ENCODE data around the gene SUMO4.
A peak's percentile ranks its signal among the peaks of the same experiment; 100 is the strongest.

The SUMO4 gene

DNA sequence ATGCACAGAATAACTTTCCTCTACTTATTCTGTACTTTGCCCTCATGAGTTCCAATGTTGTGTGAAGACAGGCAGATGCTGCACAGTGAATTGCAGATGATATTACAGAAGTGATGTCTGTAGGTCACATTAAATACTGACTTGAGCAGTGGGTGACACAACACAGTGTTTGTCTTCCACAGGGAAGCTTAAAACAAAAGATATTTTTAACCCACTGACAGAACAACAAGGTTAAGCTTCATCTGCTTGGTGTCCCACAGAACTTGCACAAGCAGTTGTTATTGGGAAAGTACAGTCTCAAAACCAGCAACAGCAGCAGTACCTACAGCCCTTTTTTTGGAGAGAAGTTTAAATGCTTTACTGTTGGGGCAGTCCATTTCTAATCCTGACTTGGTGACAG lies 10.5 kb downstream of the SUMO4 start:
- H3K4me3 ChIP-seq (ENCODE audit: low read length in 2 of 2) = no peak overlapping the region
- no peaks in the 10 kb centered on the region for H3K9me3 ChIP-seq (ENCODE audit: control insufficient read depth in 2 of 2, low read length in 2 of 2)
- no peak overlapping the region for H3K9ac ChIP-seq (ENCODE audit: low read length in 2 of 2)
- H3K27me3 ChIP-seq (ENCODE audit: control insufficient read depth in 1 of 2, insufficient read depth in 2 of 2, low read length in 2 of 2) = no peaks in the 10 kb centered on the region
- H3K27ac ChIP-seq (ENCODE audit: low read length) = no peak overlapping the region
- H3K4me1 ChIP-seq (ENCODE audit: control insufficient read depth, insufficient read depth, low read length) = no peaks in the 10 kb centered on the region
- H3K36me3 ChIP-seq (ENCODE audit: control insufficient read depth in 2 of 2, insufficient read depth in 2 of 2, low read length in 2 of 2) = peaks cover 2 to 9% of the 10 kb centered on the region in 2 donors

GRCh38 chr6:149414009-149414408 lies 13.9 kb downstream of the SUMO4 start:
- H3K9ac ChIP-seq (ENCODE audit: low read length in 2 of 2) = no peak overlapping the region
- no peak overlapping the region for H3K4me3 ChIP-seq (ENCODE audit: low read length in 2 of 2)
- H3K27ac ChIP-seq (ENCODE audit: low read length) = no peak overlapping the region
- H3K27me3 ChIP-seq (ENCODE audit: control insufficient read depth in 1 of 2, insufficient read depth in 2 of 2, low read length in 2 of 2) = no peaks in the 10 kb centered on the region
- H3K36me3 ChIP-seq (ENCODE audit: control insufficient read depth in 2 of 2, insufficient read depth in 2 of 2, low read length in 2 of 2) = peaks cover 2 to 9% of the 10 kb centered on the region in 2 donors
- H3K9me3 ChIP-seq (ENCODE audit: control insufficient read depth in 2 of 2, low read length in 2 of 2) = no peaks in the 10 kb centered on the region
- H3K4me1 ChIP-seq (ENCODE audit: control insufficient read depth, insufficient read depth, low read length) = no peaks in the 10 kb centered on the region

DNA sequence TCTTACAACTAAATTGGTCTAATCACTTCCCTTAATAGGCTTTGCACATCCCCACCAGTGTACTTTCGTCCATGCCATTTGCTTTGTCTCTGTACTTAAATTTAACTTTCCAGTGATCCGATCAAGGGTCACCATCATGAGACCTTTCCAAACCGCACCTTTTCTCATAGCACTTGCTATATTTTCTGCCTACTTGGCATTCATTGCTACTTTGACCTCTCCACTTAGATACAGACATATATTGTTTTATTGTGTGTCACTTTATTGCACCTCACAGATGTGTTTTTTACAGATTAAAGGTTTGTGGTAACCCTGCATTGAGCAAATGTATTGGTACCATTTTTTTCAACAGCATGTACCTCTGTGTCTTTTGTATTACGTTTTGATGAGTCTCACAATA lies 14.8 kb downstream of the SUMO4 start:
- H3K27me3 ChIP-seq (ENCODE audit: control insufficient read depth in 1 of 2, insufficient read depth in 2 of 2, low read length in 2 of 2) = no peaks in the 10 kb centered on the region
- H3K4me1 ChIP-seq (ENCODE audit: control insufficient read depth, insufficient read depth, low read length) = no peaks in the 10 kb centered on the region
- no peak overlapping the region for H3K4me3 ChIP-seq (ENCODE audit: low read length in 2 of 2)
- no peaks in the 10 kb centered on the region for H3K9me3 ChIP-seq (ENCODE audit: control insufficient read depth in 2 of 2, low read length in 2 of 2)
- no peak overlapping the region for H3K9ac ChIP-seq (ENCODE audit: low read length in 2 of 2)
- peaks cover 0 to 4% of the 10 kb centered on the region in 2 donors for H3K36me3 ChIP-seq (ENCODE audit: control insufficient read depth in 2 of 2, insufficient read depth in 2 of 2, low read length in 2 of 2)
- H3K27ac ChIP-seq (ENCODE audit: low read length) = no peak overlapping the region

GRCh38 chr6:149419696-149420404 lies 19.8 kb downstream of the SUMO4 start:
- Histone ChIP-seq H3K27me3 (ENCODE audit: control insufficient read depth in 1 of 2, insufficient read depth in 2 of 2, low read length in 2 of 2) (no peaks in the 10 kb centered on the region), H3K9me3 (ENCODE audit: control insufficient read depth in 2 of 2, low read length in 2 of 2) (no peaks in the 10 kb centered on the region), H3K9ac (ENCODE audit: low read length in 2 of 2) (no peak overlapping the region), H3K36me3 (ENCODE audit: control insufficient read depth in 2 of 2, insufficient read depth in 2 of 2, low read length in 2 of 2) (no peaks in the 10 kb centered on the region), H3K27ac (ENCODE audit: low read length) (no peak overlapping the region), H3K4me1 (ENCODE audit: control insufficient read depth, insufficient read depth, low read length) (peaks cover 5% of the 10 kb centered on the region), H3K4me3 (ENCODE audit: low read length in 2 of 2) (no peak overlapping the region)

DNA sequence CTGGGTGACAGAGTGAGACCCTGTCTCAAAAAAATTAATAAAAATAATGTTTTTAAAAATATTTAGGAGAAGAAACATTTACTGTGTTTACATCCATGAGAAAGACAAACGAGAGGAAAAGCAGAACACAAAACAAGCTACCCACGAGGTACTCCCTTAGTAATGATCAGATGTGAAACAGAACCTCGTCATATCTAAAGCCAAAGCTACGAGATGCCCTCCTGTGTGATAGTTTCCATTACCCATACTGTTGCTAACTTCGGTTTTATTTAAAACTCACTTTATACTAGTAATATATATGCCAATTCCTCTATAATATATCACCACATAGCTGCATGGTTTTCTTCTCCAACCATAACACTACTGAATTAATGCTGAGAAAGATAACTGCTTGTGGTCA lies 21.1 kb downstream of the SUMO4 start:
- Histone ChIP-seq H3K36me3 (ENCODE audit: control insufficient read depth in 2 of 2, insufficient read depth in 2 of 2, low read length in 2 of 2) (no peaks in the 10 kb centered on the region), H3K9ac (ENCODE audit: low read length in 2 of 2) (no peak overlapping the region), H3K4me3 (ENCODE audit: low read length in 2 of 2) (no peak overlapping the region), H3K4me1 (ENCODE audit: control insufficient read depth, insufficient read depth, low read length) (peaks cover 5% of the 10 kb centered on the region), H3K27ac (ENCODE audit: low read length) (no peak overlapping the region), H3K27me3 (ENCODE audit: control insufficient read depth in 1 of 2, insufficient read depth in 2 of 2, low read length in 2 of 2) (no peaks in the 10 kb centered on the region), H3K9me3 (ENCODE audit: control insufficient read depth in 2 of 2, low read length in 2 of 2) (no peaks in the 10 kb centered on the region)

DNA sequence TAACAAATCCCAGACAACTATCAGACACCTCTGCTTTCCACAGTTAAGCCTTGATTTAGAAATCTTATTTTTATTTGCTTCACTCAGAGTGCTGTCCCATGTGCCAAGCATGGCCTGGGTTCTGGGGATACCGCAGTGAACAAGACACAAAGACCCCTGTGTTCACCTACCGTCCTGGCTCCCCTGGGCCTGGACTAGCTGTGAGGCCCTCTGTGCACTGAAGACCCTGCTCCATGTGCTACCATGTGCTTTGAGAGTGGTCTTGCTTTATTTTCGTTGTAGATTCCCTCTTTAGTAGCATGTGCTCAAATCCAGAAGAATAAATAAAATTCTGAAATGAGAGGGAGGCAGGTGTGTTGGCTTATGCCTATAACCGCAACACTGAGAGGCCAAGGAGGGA lies 22.5 kb downstream of the SUMO4 start:
- no peaks in the 10 kb centered on the region for H3K9me3 ChIP-seq (ENCODE audit: control insufficient read depth in 2 of 2, low read length in 2 of 2)
- H3K36me3 ChIP-seq (ENCODE audit: control insufficient read depth in 2 of 2, insufficient read depth in 2 of 2, low read length in 2 of 2) = no peaks in the 10 kb centered on the region
- no peak overlapping the region for H3K27ac ChIP-seq (ENCODE audit: low read length)
- H3K4me3 ChIP-seq (ENCODE audit: low read length in 2 of 2) = no peak overlapping the region
- H3K27me3 ChIP-seq (ENCODE audit: control insufficient read depth in 1 of 2, insufficient read depth in 2 of 2, low read length in 2 of 2) = no peaks in the 10 kb centered on the region
- H3K4me1 ChIP-seq (ENCODE audit: control insufficient read depth, insufficient read depth, low read length) = peaks cover 5% of the 10 kb centered on the region
- no peak overlapping the region for H3K9ac ChIP-seq (ENCODE audit: low read length in 2 of 2)

DNA sequence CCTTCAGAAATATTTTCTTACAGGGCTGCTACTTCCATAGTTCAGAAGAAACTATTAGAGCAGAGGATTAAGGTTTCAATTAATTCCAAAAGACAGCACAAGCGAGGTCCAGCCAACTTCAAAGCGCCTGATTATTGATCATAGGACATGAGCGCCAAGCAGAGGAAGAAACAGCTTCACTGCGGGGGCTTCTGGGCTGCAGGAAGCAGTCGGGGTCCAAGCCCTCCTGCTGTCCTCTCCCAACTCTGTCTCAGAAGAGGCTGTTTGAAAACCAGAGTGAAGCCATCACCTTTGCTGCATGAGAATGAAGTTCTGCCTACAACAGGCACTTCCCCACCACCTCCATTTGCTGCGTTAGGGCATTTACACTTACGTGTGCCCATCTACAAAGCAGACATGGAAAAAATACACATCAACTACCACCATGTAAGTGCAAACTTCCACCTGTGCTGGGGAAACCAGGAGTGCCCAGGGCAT lies 23.9 kb downstream of the SUMO4 start:
- no peak overlapping the region for H3K27ac ChIP-seq (ENCODE audit: low read length)
- H3K9ac ChIP-seq (ENCODE audit: low read length in 2 of 2) = no peak overlapping the region
- H3K9me3 ChIP-seq (ENCODE audit: control insufficient read depth in 2 of 2, low read length in 2 of 2) = no peaks in the 10 kb centered on the region
- H3K36me3 ChIP-seq (ENCODE audit: control insufficient read depth in 2 of 2, insufficient read depth in 2 of 2, low read length in 2 of 2) = no peaks in the 10 kb centered on the region
- peaks cover 5% of the 10 kb centered on the region for H3K4me1 ChIP-seq (ENCODE audit: control insufficient read depth, insufficient read depth, low read length)
- H3K27me3 ChIP-seq (ENCODE audit: control insufficient read depth in 1 of 2, insufficient read depth in 2 of 2, low read length in 2 of 2) = no peaks in the 10 kb centered on the region
- H3K4me3 ChIP-seq (ENCODE audit: low read length in 2 of 2) = peak overlapping the region in 1 of 2 donors; percentile 44

DNA sequence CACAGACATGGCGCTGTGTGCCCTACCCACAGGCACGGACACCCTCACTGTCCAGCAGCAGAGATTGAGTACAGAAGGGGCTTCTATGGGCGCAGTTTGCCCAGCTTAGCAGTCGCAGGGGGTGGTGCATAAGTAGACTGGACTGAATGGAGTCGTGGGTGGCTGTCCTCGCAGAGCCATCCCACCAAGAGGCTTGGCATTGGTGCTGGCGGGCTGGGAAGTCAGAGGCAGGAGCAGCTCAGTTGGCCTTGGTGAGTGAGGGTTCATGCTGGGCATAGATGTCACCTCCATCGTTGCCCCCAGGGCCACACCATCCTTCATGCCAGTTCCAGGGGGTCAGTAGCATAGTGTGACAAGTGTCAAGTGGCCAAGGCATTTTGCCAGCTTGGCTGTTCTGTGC lies 25.2 kb downstream of the SUMO4 start:
- Histone ChIP-seq H3K4me3 (ENCODE audit: low read length in 2 of 2) (no peak overlapping the region), H3K9ac (ENCODE audit: low read length in 2 of 2) (no peak overlapping the region), H3K4me1 (ENCODE audit: control insufficient read depth, insufficient read depth, low read length) (peaks cover 5% of the 10 kb centered on the region), H3K36me3 (ENCODE audit: control insufficient read depth in 2 of 2, insufficient read depth in 2 of 2, low read length in 2 of 2) (no peaks in the 10 kb centered on the region), H3K27me3 (ENCODE audit: control insufficient read depth in 1 of 2, insufficient read depth in 2 of 2, low read length in 2 of 2) (no peaks in the 10 kb centered on the region), H3K27ac (ENCODE audit: low read length) (no peak overlapping the region), H3K9me3 (ENCODE audit: control insufficient read depth in 2 of 2, low read length in 2 of 2) (no peaks in the 10 kb centered on the region)

- H3K9me3 ChIP-seq (ENCODE audit: control insufficient read depth in 2 of 2, low read length in 2 of 2) = no peaks in the 10 kb centered on the region
- no peak overlapping the region for H3K27ac ChIP-seq (ENCODE audit: low read length)
- H3K27me3 ChIP-seq (ENCODE audit: control insufficient read depth in 1 of 2, insufficient read depth in 2 of 2, low read length in 2 of 2) = no peaks in the 10 kb centered on the region
- H3K9ac ChIP-seq (ENCODE audit: low read length in 2 of 2) = no peak overlapping the region
- H3K4me3 ChIP-seq (ENCODE audit: low read length in 2 of 2) = no peak overlapping the region
- no peaks in the 10 kb centered on the region for H3K36me3 ChIP-seq (ENCODE audit: control insufficient read depth in 2 of 2, insufficient read depth in 2 of 2, low read length in 2 of 2)
- peaks cover 5% of the 10 kb centered on the region for H3K4me1 ChIP-seq (ENCODE audit: control insufficient read depth, insufficient read depth, low read length)
Measured at GRCh38 chr6:149425754-149426153, 25.7 kb downstream of the SUMO4 start.

GRCh38 chr6:149428606-149429005 lies 28.5 kb downstream of the SUMO4 start:
- Histone ChIP-seq H3K27me3 (ENCODE audit: control insufficient read depth in 1 of 2, insufficient read depth in 2 of 2, low read length in 2 of 2) (no peaks in the 10 kb centered on the region), H3K36me3 (ENCODE audit: control insufficient read depth in 2 of 2, insufficient read depth in 2 of 2, low read length in 2 of 2) (no peaks in the 10 kb centered on the region), H3K4me3 (ENCODE audit: low read length in 2 of 2) (no peak overlapping the region), H3K27ac (ENCODE audit: low read length) (no peak overlapping the region), H3K9ac (ENCODE audit: low read length in 2 of 2) (no peak overlapping the region), H3K9me3 (ENCODE audit: control insufficient read depth in 2 of 2, low read length in 2 of 2) (no peaks in the 10 kb centered on the region), H3K4me1 (ENCODE audit: control insufficient read depth, insufficient read depth, low read length) (peaks cover 3% of the 10 kb centered on the region)
